Measurements from ENCODE around the gene GNGT2.

GNGT2 gene

DNA sequence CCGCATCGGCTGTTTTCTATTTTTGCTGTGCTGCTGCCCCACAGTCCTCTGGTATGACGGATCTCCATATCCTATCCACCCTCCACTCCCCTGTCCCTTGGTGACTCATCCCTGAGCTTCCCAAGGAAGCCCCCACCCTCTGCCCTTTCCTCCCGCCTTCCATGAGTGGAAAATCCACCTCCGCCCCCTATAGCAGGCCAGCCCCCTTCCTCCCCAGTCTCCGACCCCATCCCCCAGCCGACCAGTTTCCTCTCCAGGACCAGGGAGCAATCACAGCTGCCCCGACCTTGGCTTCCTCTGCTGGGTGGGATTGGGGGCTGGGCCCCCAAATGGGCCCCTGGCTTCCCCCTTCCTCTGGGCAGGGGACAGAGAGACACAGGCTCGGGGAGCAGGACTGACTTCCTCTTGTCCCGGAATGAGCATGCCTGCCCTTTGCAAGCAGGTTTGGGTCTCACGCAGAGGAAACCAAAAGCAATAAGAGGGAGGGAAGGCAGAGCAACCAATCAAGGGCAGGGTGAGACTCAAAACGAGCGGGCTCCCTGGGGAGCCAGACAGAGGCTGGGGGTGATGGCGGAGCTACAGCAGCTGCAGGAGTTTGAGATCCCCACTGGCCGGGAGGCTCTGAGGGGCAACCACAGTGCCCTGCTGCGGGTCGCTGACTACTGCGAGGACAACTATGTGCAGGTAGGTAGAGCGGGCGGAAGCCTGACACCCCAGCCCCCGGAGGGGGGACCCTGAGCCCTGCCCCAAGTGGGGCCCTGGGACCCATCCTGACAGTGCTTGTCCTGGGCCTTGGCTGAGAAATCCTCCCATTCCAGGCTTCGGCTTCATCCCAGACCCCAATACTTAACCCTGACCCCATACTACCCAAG, at the start of gene GNGT2, which contains the start of gene ABI3:
TSS of gene GNGT2 (minus strand) at position 417 of the 872 bp plus-strand sequence. CDS start 3,152 bp downstream, outside the sequence.
TSS of gene ABI3 (plus strand) at position 550 of the 872 bp plus-strand sequence. CDS start at position 568, 18 bp downstream.
- no peak for DNase-seq (ENCODE audit: low read depth)

DNA sequence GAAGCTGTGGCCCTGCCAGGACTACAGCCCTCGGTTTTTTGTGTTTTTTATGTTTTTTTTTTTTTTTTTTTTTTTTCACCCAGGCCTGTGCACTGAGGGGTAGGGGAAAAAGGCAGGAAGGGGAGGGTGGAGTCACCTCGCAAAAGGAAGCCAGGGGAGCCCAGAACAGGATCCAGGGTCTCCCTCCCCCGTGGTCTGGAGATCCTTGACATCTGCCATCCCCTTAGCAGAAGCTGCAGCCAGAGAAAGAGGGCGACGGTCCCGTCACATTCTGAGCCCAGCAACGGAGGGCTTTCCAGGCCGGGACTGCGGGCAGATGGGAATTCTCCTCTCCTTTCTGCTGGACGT, 49.3 kb upstream of the GNGT2 start:
- no peak for DNase-seq (ENCODE audit: low read depth)

DNA sequence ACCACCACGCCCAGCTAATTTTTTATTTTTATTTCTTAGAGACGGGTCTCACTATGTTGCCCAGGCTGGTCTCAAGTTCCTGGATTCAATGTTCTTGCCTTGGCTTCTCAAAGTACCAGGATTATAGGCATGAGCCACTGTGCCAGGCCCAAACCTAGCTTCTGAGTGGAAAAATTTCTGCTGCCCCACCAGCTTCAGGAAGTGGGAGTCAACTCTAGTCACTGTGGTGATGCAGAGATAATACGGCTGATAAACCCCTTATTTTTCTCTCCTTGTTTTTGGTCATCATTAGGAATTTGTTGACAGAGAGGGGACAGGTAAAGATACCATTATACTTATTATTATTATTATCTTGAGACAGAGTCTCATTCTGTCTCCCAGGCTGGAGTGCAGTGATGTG, 48.0 kb upstream of the GNGT2 start:
- DNase-seq (ENCODE audit: low read depth) = no peak

DNA sequence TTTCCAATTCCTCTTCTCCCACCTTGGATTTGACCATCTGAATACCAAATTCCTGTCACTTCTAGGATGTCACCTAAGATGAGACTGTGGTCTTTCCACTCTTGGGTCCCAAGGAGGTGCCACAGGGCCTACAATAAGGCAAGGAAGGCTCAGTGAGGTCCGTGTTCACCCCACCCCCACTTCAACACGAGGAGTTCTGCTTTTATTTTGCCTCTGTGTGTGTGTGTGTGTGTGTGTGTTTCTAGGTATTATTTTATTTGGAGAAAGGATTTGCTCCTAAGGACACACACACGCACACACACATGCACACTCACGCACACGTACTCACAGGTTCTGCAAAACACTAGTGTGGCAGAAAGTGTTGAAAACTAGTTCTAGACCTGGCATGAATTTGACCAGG, 44.8 kb upstream of the GNGT2 start:
- no peak for DNase-seq (ENCODE audit: low read depth)

DNA sequence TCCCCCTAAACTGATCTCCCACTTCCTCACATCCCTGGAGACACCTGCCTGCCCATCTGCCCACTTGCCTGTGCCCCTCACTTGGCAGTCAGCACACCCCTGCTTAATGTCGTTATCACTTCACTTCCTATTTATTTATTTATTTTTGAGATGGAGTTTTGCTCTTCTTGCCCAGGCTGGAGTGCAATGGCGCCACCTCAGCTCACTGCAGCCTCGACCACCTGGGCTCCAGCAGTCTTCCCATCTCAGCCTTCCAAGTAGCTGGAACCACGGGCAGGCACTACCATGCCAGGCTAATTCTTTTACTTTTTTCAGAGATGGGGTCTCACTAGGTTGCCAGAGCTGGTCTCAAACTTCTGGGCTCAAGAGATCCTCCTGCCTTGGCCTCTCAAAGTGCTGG, 43.7 kb upstream of the GNGT2 start:
- no peak for DNase-seq (ENCODE audit: low read depth)

DNA sequence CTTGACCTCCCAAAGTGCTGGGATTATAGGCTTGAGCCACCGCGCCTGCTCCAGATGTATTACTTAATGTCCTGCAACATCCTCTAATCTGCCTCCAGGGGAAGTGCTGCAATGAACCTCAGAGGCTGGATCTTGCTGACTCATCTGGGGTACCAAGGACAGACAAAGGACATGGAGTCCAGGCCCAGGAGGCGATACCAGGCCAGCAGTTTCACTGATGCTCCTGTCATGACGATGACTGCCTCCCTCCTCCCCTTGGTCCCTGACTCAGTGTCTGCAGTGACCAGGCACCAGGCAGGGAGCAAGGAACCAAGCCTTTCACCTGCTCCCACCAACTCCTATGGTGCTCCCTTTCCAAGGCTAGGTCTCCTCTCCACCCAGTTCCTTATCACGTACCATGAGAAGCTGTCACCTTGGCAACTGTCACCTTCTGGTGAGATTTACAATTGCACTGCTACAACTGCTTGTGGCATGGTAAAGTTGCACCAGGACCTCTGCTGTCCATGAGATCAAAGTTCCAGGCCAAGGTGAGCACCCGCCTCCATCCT, 41.8 kb upstream of the GNGT2 start:
- DNase-seq (ENCODE audit: low read depth) = no peak

DNA sequence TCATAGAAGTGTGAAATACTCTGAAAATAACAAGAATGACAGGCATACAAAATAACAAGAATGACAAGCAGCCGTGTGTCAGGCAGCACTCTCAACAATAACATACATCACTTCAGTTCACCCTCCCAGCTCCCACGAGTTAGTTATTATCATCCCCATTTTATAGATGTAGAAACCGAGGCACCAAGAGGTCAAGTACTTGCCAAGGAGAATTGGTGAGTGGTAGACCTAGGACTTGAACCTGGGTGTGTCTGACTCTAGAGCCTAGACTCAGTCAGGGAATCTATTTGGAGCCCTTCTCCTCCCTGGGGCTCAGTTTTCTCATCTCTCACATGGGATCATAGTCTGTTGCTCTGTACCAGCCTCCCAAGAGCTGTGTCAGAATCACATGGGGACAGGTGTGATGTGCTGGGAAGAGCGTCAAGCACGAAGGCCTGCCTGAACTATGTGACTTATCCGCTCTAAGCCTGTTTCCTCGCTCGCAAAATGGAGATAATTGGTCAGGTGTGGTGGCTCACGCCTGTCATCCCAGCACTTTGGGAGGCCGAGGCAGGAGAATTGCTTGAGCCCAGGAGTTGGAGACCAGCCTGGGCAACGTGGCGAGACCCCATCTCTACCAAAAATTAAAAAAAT, 39.6 kb upstream of the GNGT2 start:
- DNase-seq (ENCODE audit: low read depth) = no peak

DNA sequence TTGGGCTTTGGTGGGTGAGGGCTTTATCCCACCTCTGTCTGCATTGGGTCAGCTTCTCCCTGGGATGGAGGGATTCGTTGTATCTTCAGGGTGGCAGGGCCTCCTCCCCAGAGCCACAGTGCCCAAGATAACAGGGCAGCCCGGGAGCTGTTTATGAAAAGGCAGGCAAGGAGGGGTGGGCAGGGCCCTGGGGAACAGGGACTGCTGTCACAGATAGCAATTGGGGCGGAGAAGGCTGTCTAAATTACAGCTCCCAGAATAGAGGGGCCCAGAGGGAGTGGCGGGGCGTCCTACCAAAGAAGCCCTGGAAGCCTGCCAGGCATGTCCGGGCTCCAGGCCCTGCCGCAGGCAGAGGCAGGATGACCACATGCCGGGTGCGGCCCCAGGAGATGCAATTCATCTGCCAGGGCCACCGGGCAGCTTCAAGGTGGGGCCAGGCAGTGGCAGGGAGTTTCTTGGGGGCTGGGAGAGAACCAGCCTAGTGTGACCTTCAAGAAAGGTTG, 39.0 kb upstream of the GNGT2 start:
- no peak for DNase-seq (ENCODE audit: low read depth)

DNA sequence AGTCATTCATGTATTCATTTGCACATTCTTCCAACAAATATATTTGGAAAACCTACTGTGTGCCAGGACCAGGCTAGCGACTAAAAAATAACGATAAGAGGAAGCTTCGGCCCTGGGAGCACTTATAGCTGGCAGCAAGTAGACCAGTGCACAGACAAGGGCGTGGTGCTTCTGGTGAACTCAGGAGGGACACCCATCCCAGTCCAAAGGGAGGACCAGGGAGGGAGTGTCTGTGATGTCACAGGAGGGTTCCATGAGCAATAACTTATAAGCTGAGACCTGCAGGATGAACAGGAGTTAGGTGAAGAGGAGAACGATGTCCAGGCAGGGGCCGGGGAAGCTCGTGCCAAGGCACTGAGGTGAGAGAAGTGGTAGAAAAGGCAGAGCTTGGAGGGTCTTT, 37.6 kb upstream of the GNGT2 start:
- no peak for DNase-seq (ENCODE audit: low read depth)

DNA sequence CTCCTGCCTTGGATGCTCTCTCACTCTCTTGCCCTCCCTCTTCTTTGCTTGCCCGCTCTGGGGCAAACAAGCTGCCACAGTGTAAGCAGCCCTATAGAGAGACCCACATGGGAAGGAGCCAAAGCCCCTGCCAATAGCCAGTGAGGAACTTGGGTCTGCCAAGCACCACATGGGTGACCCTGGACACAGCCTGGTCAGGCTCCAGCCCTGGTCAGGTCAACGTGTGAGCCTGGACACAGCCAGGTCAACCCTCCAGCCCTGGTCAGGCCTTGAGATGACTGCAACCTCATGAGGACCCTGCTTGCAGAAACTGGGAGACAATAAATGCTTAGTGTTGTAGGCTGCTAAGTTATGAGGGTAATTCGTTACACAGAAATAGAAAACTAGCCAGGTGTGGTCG, 34.5 kb upstream of the GNGT2 start:
- DNase-seq (ENCODE audit: low read depth) = no peak

DNA sequence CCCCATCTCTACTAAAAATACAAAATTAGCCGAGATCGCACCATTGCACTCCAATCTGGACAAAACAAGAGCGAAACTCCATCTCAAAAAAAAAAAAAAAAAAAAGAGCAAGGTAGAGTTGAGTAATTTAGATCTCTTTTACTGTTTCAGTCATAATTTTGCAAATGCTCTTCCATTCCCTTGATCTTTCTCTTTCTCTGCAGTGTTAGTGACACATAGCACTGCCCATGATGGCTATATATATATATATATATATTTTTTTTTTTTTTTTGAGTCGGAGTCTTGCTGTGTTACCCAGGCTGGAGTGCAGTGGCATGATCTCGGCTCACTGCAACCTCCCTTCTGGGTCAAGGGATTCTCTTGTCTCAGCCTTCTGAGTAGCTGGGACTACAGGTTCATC, 32.4 kb upstream of the GNGT2 start:
- no peak for DNase-seq (ENCODE audit: low read depth)

DNA sequence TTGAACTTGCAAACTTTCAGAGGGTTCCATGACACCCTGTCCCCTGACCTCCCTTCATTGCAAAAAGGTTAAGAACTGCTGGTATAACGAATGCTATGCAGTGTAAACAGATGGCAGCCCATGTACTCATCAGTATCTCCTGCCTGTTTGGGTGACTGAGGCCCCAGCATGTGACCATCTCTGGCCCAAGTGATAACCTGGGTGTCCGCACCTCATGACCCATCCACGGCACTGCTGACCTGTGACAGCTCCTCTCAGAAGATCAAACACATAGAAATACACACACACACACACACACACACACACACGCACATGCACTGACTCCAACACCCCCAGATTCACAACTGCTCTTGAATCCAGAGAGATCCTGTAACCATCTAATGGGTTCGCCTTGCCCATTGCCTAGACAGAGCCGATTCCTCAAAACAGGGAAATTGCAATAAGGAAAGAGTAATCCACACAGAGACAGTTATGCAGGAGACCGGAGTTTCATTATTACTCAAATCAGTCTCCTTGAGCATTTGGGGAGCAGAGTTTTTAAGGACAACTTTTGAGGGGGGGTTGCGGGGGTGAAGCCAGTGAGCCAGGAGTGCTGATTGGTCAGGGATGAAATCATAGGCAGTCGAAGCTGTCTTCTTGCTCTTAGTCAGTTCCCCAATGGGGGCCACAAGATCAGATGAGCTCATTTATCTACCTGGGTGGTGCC, 31.5 kb upstream of the GNGT2 start:
- DNase-seq (ENCODE audit: low read depth) = no peak

DNA sequence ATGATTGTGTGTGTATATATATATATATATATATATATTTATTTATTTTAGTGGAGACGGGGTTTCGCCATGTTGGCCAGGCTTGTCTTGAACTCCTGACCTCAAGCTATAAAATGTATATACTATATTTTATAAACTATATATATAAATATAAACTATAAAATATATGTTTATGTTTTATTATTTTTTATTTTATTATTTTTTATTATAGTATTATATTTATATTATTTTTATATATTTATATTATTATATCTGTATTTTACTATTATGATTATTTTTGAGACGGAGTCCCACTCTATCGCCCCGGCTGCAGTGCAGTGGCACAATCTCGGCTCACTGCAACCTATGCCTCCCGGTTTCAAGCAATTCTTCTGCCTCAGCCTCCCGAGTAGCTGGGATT, 30.7 kb upstream of the GNGT2 start:
- no peak for DNase-seq (ENCODE audit: low read depth)

DNA sequence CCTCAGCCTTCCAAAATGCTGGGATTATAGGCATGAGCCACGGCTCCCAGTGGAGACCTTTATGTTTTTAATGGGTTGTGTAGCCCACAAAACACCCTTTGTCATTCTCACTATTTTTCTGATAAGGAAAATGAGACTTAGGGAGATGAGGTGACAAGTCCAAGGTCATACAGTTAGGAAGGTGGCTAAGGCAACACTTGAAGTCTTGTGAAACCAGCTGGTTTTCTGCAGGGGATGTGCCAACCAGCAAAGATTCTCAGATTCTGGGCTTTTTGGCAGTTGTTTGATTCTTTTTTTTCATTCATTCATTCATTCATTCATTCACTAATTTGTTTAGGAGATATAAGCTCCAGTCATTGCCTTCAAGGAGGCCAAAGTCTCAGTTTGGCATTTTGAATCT, 30.2 kb upstream of the GNGT2 start:
- no peak for DNase-seq (ENCODE audit: low read depth)

DNA sequence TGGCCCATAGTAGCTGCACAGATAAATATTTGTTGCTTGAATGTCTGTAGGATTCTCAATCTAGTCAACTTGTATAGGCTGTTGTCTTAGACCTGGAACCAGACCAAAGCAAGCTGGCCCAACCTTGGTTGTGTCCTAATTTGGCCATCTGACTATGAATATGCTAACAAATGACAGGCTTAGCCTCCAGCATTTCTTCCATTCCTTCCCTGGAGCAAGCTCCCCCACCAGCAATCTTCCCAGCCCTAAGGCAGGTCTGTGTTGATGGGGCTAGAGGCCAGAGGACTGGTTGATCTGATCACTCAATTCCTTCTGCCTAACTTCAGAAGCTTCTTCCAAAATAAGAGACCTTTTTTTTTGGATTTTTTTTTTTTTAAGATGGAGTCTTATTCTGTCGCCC, 29.6 kb upstream of the GNGT2 start:
- DNase-seq (ENCODE audit: low read depth) = no peak

DNA sequence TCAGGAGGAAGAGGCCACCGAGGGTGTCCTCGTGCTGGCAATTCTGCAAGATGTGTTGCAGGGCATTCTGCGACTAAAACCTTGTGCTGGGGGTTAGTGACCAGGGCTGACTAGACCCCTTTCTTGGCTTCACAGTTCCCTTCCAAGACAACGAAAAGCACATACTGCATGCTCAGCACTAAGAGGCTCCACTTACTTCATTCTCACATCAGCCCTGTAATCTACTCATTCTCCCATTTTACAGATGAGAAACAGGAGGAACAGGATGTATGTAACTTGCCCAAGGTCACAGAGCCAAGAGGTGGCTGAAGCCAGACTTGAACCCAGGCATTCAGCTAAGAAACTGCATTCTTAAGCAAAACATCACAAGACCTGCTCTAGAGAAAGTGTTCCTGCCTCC, 25.5 kb upstream of the GNGT2 start:
- DNase-seq (ENCODE audit: low read depth) = no peak

DNA sequence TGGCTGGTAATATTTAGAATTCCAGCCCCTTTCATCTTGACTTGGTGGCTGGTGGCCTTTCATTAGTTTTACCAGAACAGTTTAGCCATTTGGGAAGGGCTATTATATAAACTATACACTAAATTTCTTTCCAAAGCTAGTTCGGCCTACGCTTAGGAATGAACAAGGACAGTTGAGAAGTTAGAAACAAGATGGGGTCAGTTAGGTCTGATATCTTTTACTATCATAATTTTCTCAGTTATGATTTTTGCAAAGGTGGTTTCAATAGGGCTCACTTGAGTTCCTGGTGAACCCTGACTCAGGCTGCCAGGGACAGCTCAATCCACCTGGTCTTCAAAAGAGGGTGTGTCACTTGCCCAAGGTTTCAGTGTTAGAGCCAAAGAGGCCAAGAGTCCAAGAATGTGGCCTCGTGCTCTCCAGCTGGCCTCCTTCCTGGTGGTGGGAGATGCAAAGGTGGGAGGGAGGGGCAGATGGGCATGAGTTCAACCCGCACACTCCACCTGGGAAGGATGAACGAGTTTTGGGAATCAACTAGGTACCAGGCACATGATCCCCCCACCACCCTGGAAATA, 24.2 kb upstream of the GNGT2 start:
- DNase-seq (ENCODE audit: low read depth) = no peak

DNA sequence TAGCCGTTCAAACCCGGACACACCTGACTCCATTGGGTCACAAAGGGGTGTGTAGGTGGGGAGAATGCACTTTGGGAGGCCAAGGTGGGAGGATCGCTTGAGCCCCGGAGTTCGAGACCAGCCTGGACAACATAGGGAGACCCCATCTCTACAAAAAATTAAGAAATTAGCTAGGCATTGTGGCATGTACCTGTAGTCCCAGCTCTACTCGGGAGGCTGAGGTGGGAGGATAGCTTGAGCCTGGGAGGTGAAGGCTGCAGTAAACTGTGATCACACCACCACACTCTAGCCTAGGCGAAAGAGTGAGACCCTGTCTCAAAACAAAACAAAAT, 21.2 kb upstream of the GNGT2 start:
- DNase-seq (ENCODE audit: low read depth) = no peak

DNA sequence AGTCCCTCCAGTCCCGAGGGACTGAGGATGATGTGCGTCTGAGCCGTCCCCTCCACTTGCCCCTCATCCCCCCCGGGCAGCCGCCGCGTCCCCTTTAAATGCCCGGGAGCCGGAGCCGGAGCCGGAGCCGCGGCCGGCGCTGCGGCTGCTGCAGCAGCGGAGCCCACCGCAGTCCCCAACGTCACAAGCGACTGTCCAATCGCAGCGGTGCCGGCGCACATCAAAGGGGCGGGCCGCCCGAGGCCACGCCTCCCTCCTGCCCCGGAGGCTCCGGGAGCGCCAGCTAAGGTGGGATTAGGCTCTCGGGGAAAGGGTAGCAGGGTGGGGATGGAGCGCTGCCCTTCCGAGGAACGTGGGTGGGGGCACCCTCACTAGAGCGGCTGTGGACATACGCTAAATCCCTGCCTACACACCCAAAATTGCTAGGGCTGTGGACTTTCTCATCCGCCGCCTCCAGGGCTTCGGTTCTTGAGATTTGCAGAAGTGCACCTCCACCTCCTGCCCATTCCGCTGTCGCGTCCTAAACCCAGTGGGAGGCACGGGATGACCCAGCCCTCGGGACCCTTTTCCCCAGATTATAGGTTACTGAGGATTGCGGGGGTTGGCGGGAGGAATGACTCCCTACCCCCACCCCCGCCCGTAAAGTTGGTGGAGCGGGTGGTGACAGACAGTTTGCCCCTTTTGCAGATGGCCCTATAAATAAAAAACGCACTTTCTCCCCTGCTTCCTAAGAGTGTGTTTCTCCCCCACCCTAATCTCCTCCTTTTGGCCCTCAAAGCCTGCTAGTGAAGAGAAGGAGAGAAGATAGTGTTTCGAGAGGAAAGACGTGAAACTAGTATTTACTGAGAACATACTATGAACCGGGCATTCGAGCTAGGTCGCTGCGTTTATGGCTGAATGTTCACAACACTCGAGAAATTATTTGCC, 20.5 kb upstream of the GNGT2 start, which contains the start of gene PHOSPHO1:
TSS of gene PHOSPHO1 (minus strand) at position 152 of the 927 bp plus-strand sequence. CDS start 4,096 bp downstream, outside the sequence.
- peak; percentile 77 for DNase-seq (ENCODE audit: low read depth)

DNA sequence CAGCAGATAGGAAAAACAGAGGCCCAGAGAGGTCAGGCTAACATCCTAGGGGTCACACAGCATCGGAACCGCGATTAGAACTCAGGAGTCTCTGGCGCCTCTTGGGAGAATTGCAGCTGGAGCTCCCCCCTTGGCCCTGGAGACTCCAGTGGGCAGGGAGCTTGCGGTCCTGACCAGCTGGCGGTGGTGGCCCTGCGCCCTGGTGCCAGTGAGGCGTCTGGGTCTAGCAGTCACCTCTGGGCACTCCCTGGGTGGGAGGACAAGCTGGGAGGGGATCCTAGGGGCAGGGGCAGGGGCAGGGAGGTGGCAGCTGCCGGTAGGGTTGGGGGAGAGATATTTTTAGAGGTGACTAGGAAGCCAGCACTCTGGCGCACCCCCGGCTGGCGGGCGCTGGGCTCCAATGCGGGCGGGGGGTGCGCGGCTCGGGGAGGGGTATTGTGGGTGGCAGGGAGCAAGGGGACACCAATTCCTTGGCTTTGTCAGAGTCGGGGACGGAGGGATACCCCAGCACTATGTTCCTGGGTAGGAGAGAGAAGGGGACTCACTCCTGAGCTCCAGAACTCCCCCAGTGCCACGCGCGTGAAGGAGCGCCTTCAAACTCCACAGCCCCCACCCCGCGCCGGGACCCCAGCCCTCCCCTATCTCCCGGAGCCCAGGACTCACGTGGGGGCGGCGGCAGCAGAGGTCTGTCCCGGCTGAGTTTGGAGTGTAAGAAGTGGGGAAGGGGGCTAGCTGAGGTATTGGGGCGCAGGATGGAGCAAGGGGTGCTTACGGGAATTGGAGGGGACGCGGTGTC, 19.6 kb upstream of the GNGT2 start:
- DNase-seq (ENCODE audit: low read depth) = no peak
